ENCODE results near the gene CMTM3. TPM values are rescaled to one million over a fixed set of nuclear protein-coding genes. Genes with fewer than 3 reads are reported as not detected.

Gene CMTM3
- total RNA-seq, 1 experiment from 2014 or later = 39.2 TPM

- no peaks in the 10 kb centered on the region for H3K9me3 ChIP-seq (ENCODE audit: control insufficient read depth, low read depth, low read length)
- H3K56ac ChIP-seq (ENCODE audit: insufficient read length, low read depth, low read length) = no peak overlapping the region
- Mint-ChIP-seq H3K9me3 (no peaks in the 10 kb centered on the region), H3K36me3 (ENCODE audit: insufficient read depth in 1 of 3, low read depth in 3 of 3) (no peaks in the 10 kb centered on the region), H3K4me1 (peaks cover 26 to 30% of the 10 kb centered on the region in 2 experiments), H3K27me3 (ENCODE audit: low read depth) (peaks cover 35% of the 10 kb centered on the region), H3K27ac (peak overlapping the region in 1 of 3 experiments; percentile 29; a peak in 1 of 7 replicates), H3K4me3 (peak overlapping the region in 1 of 2 experiments; percentile 8; a peak in 1 of 5 replicates)
- H2BK12ac ChIP-seq (ENCODE audit: insufficient read length, low read depth, low read length) = no peak overlapping the region
- H3K79me2 ChIP-seq (ENCODE audit: insufficient read depth, low read length) = no peaks in the 10 kb centered on the region
- H3K4me2 ChIP-seq (ENCODE audit: insufficient read depth, insufficient read length, low read length) = no peak overlapping the region
- no peak overlapping the region for H2AK5ac ChIP-seq (ENCODE audit: insufficient read length, low read length)
- H3T11ph ChIP-seq (ENCODE audit: low read length) = no peak overlapping the region
- H3K23ac ChIP-seq (ENCODE audit: insufficient read length, low read depth, low read length) = no peak overlapping the region
- H3K27ac ChIP-seq (ENCODE audit: insufficient read length, low read depth, low read length) = no peak overlapping the region
- no peak overlapping the region for H4K8ac ChIP-seq (replicated peaks; ENCODE audit: insufficient read length, low read depth, low read length)
- H3K9ac ChIP-seq (ENCODE audit: extremely low read depth, insufficient read length, low read length) = no peak overlapping the region
- H3K23me2 ChIP-seq (ENCODE audit: insufficient read length, low read depth, low read length, poor library complexity, severe bottlenecking) = no peaks in the 10 kb centered on the region
- no peaks in the 10 kb centered on the region for H3K79me1 ChIP-seq (ENCODE audit: insufficient read depth, low read depth, low read length, poor library complexity, severe bottlenecking)
- no peaks in the 10 kb centered on the region for H4K20me1 ChIP-seq (ENCODE audit: control insufficient read depth, insufficient read depth, insufficient read length)
- no peak overlapping the region for H2BK15ac ChIP-seq (ENCODE audit: low read depth, low read length)
- H2BK120ac ChIP-seq (ENCODE audit: low read depth, low read length, poor library complexity, severe bottlenecking) = no peak overlapping the region
- WGBS (ENCODE audit: extremely low coverage, insufficient read length, low lambda C conversion rate) = no CpG with 5 or more reads among the region's 4 CpGs
- TF ChIP-seq CTCF (conservative IDR thresholded peaks at IDR 0.05) = no peak
- DNase-seq = no peak
- H3K4ac ChIP-seq (ENCODE audit: low read depth, low read length) = no peak overlapping the region
- no peak overlapping the region for H2AFZ ChIP-seq (ENCODE audit: low read length)
- H4K91ac ChIP-seq (ENCODE audit: insufficient read length, low read depth, low read length) = no peak overlapping the region
- H3K18ac ChIP-seq (ENCODE audit: insufficient read length, low read depth, low read length) = no peak overlapping the region
- H4K5ac ChIP-seq (ENCODE audit: insufficient read length, low read depth, low read length) = no peak overlapping the region
- H3K27me3 ChIP-seq (ENCODE audit: insufficient read depth, low read length) = peaks cover 13% of the 10 kb centered on the region; the same call in 1 of the 2 replicates
- H3K4me1 ChIP-seq (ENCODE audit: insufficient read depth, low read length) = no peaks in the 10 kb centered on the region; the same call in 1 of the 2 replicates
- H2BK5ac ChIP-seq (ENCODE audit: insufficient read length, low read length) = no peak overlapping the region
- no peak overlapping the region for H2BK20ac ChIP-seq (ENCODE audit: low read depth, low read length, poor library complexity, severe bottlenecking)
- no peak overlapping the region for H3K14ac ChIP-seq (ENCODE audit: insufficient read depth, low read length)
Measured at GRCh38 chr16:66580605-66581209, 23.8 kb upstream of the CMTM3 start.
